Cardiac muscle cell (in vitro differentiated cells and primary cell): ENCODE results near the gene TMEM123. TPM values are rescaled to one million over a fixed set of nuclear protein-coding genes. Genes with fewer than 3 reads are reported as not detected.

ENCODE experiments used
- DNase-seq, 2 donors: peaks; one replicate each; pipeline versions ENCODE4 v3.0.0 to v3.0.0-alpha.2; 2010 to 2017; ENCODE audit warnings: low read depth in 1 of 2, low spot score in 1 of 2
- H3K27ac ChIP-seq: fragments of 200-600 bp; sonication (generic); 2 replicates; pipeline ENCODE4 v1.5.1; 2016
- H3K27me3 ChIP-seq: fragments of 200-600 bp; sonication (generic); 2 replicates; pipeline ENCODE4 v1.6.0; 2016; ENCODE audit warnings: control low read depth
- H3K36me3 ChIP-seq: fragments of 200-600 bp; sonication (generic); 2 replicates; pipeline ENCODE4 v1.5.1; 2016; ENCODE audit warnings: control low read depth
- H3K4me1 ChIP-seq: fragments of 200-600 bp; sonication (generic); 2 replicates; pipeline ENCODE4 v1.8.1; 2017; ENCODE audit warnings: low read depth, mild to moderate bottlenecking, mixed run types
- H3K4me3 ChIP-seq: fragments of 200-600 bp; sonication (generic); 2 replicates; pipeline ENCODE4 v1.5.1; 2016; ENCODE audit warnings: mild to moderate bottlenecking
- H3K9me3 ChIP-seq: fragments of 200-600 bp; sonication (generic); 2 replicates; pipeline ENCODE4 v1.5.1; 2017; ENCODE audit warnings: low read depth, mild to moderate bottlenecking, control low read depth
- CTCF ChIP-seq: IDR thresholded peaks from 2 replicates; pipeline ENCODE4 v1.5.1; 2012; ENCODE audit warnings: low read depth, mild to moderate bottlenecking, low read length
- polyA plus RNA-seq: library from polyadenylated mRNA; unstranded; fragments of >200 nt; fragmentation: Nextera tagmentation; extraction: Ambion mirVana; gene quantifications from 2 replicates; pipeline ENCODE4 v1.2.1, GENCODE V29; 2016
- total RNA-seq: library from RNA; depleted of rRNA; stranded (reverse); fragments of >200 nt; gene quantifications from 2 replicates; pipeline ENCODE4 v1.2.3, GENCODE V29; 2016

TMEM123 gene
- total and polyA plus RNA-seq, 2 experiments from 2014 or later = 86.3 to 92.6 TPM

DNA sequence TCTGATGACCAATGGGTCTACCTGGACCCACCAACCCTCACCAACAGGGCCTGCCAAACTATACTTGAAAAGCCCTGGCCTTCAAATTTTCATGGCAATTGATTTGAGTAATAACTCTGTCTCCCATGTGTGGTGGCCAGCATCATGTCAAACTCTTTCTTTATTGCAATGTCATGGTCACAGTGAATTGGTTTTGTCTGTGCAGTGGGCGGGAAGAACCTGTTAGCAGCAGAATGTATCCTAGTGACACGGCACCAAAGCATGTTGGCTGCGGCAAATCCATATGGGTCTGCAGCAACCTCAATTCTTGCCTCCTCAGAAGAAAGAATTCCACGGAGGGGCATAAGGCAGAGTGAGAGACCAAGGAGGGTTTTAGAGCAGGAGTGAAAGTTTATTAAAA, 19.6 kb upstream of the TMEM123 start:
- no peak overlapping the region for H3K27ac ChIP-seq
- TF ChIP-seq CTCF = no peak
- H3K9me3 ChIP-seq = no peaks in the 10 kb centered on the region

GRCh38 chr11:102471474-102471873, 18.9 kb upstream of the TMEM123 start:
- no peak for DNase-seq
- Histone ChIP-seq H3K4me1 (peaks cover 3% of the 10 kb centered on the region), H3K4me3 (no peak overlapping the region), H3K27me3 (no peaks in the 10 kb centered on the region), H3K36me3 (no peaks in the 10 kb centered on the region), H3K9me3 (no peaks in the 10 kb centered on the region), H3K27ac (no peak overlapping the region)
- TF ChIP-seq CTCF = no peak

More for the DNA sequence above, 19.6 kb upstream of the TMEM123 start:
- H3K27me3 ChIP-seq = no peaks in the 10 kb centered on the region
- H3K4me1 ChIP-seq = peaks cover 10% of the 10 kb centered on the region
- H3K36me3 ChIP-seq = no peaks in the 10 kb centered on the region
- H3K4me3 ChIP-seq = no peak overlapping the region
- DNase-seq = no peak

- H3K27ac ChIP-seq = no peak overlapping the region
- no peaks in the 10 kb centered on the region for H3K9me3 ChIP-seq
- H3K36me3 ChIP-seq = no peaks in the 10 kb centered on the region
- H3K4me3 ChIP-seq = no peak overlapping the region
- H3K4me1 ChIP-seq = no peaks in the 10 kb centered on the region
- no peaks in the 10 kb centered on the region for H3K27me3 ChIP-seq
- TF ChIP-seq CTCF = no peak
- no peak for DNase-seq
These were observed 17.7 kb upstream of the TMEM123 start for GRCh38 chr11:102470251-102470650.

DNA sequence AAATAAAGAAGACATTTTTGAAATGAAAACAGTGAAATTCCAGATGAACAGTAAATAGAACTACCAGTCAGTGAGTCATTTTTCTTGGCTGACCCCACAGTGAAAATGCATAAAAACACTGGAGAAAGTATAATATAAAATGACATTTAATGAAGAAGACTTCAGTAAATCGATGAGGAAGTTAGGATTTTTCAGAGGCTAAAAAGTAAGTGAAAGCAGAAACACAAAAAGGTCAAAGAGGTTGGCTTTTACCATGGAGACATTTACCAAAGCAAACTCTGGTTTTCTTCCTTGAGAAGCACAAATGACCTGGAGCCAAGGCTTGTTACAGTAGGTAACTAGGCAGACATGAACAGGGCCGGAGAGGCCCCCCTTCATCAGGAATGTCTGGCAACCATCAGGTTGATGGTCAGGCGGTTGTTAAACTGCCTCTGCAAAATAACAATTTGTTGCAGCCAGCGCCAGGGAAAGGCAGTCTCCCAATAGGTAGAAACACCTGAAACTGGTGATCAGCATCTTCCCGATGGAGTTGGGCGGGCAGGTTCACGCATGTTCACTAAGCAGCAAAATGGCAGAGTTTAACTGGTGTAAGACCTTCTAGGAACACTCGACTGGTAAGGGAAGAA, 16.7 kb upstream of the TMEM123 start:
- TF ChIP-seq CTCF = no peak
- H3K4me1 ChIP-seq = no peaks in the 10 kb centered on the region
- no peak overlapping the region for H3K27ac ChIP-seq
- H3K36me3 ChIP-seq = no peaks in the 10 kb centered on the region
- no peaks in the 10 kb centered on the region for H3K9me3 ChIP-seq
- H3K4me3 ChIP-seq = no peak overlapping the region
- peak; percentile 27 to 50 for DNase-seq
- no peaks in the 10 kb centered on the region for H3K27me3 ChIP-seq

DNA sequence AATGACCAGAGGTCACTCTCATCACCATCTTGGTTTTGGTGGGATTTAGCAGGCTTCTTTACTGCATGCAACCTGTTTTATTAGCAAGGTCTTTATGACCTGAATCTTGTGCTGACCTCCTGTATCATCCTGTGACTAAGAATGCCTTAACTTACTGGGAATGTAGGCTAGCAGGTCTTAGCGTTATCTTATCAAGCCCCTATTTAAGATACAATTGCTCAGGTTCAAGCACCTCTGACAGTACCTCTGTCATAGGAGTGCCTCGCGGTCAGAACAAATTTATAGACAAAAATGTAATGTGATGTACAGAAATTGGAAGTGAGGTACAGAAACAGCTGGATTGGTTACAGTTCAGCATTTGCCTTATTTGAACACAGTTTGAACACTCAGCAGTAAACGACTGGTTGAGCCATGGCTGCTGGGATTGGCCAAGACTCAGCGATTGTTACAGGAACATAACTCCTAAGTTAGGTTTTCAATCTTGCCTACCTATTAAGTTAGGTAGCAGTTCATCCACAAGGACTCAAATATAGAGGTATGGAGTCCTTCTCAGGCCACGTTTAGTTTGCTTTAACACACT, 16.1 kb upstream of the TMEM123 start:
- no peaks in the 10 kb centered on the region for H3K27me3 ChIP-seq
- no peaks in the 10 kb centered on the region for H3K36me3 ChIP-seq
- no peak overlapping the region for H3K27ac ChIP-seq
- H3K4me3 ChIP-seq = no peak overlapping the region
- DNase-seq = no peak
- H3K9me3 ChIP-seq = no peaks in the 10 kb centered on the region
- no peaks in the 10 kb centered on the region for H3K4me1 ChIP-seq
- no peak for TF ChIP-seq CTCF
